Measurements from ENCODE around the gene BACH1.
"Not testable (repeated sequence)": the region's sequence is repeated elsewhere in the genome, so short reads cannot be mapped to it uniquely, and the experiment has no call there.

The BACH1 gene

DNA sequence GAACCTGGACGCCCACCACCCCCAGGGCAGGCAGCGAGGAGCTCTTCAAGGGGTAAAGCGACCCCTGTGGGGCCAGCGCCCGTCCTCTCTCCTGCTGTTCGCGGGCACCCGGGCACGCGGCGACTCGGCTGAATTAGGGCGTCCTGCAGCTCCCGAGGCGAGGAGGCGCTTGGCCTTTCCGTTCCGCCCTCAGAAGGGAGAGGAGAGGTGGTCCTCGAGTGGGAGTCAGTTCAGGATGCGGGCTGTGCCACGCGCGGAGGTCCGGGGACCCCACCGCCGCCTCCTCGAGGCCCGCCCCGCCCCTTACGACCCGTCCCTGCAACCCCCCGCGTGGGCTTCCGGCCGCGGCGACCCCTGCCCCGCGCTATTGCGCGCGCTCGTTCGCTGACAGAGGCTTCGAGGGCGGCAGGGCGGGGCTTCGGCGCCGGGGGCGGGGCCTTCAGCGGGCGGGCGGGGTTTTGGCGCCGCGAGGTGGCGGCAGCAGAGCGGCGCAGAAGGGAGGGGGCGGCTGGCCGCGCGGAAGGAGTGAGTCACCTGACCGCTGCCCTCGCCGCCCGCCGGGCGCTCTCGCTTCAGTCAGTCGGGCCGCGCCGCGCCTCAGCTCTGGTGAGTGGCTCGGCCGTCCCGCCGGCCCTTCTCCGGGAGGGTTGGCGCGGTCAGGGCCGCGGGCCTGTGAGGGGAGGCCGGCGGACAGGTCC lies at the start of gene BACH1:
Gene BACH1, plus strand, starts transcription at position 575 of the 698 bp plus-strand sequence. CDS start 22,359 bp downstream, outside the sequence.
- H3K4me3 ChIP-seq (ENCODE audit: low read length): peak within 1 kb of the TSS; percentile 93
- peak; percentile 93 for DNase-seq (ENCODE audit: low read depth)
- TF ChIP-seq, protein P1, sequence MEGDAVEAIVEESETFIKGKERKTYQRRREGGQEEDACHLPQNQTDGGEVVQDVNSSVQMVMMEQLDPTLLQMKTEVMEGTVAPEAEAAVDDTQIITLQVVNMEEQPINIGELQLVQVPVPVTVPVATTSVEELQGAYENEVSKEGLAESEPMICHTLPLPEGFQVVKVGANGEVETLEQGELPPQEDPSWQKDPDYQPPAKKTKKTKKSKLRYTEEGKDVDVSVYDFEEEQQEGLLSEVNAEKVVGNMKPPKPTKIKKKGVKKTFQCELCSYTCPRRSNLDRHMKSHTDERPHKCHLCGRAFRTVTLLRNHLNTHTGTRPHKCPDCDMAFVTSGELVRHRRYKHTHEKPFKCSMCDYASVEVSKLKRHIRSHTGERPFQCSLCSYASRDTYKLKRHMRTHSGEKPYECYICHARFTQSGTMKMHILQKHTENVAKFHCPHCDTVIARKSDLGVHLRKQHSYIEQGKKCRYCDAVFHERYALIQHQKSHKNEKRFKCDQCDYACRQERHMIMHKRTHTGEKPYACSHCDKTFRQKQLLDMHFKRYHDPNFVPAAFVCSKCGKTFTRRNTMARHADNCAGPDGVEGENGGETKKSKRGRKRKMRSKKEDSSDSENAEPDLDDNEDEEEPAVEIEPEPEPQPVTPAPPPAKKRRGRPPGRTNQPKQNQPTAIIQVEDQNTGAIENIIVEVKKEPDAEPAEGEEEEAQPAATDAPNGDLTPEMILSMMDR (IDR thresholded peaks at IDR 0.05; ENCODE audit: insufficient read depth, low read depth, low read length, missing control alignments): peak; percentile 28

DNA sequence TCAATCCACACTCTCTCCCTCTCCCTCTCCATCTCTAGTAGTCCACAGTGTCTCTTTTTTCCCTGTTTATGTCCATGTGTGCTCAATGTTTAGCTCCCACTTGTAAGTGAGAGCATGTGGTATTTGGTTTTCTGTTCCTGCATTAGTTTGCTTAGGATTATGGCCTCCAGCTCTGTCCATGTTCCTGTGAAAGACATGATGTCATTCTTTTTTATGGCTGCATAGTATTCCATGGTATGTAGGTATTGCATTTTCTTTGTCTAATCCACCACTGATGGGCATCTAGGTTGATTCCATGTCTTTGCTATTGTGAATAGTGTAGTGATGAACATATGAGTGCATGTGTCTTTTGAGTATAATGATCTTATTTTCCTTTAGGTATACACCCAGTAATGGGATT lies 49.4 kb upstream of the BACH1 start:
- H3K4me3 ChIP-seq (ENCODE audit: low read length); DNase-seq (ENCODE audit: low read depth): not testable (repeated sequence)

DNA sequence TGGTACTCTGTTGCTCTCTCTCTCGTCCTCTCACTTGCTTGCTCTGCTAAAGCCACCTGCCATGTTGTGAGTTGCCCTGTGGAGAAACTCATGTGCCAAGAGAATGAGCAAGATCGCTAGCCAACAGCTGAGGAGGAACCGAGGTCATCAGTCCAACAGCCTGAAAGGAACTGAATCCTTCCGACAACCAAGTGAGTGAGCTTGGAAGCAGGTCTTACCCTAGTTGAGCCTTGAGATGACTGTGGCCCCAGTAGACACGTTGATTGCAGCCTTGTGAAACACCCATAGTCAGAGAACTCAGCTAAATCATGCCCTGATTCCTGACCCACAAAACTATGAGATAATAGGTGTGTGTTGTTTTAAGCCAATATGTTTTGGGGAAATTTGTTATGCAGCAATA lies 48.1 kb upstream of the BACH1 start:
- DNase-seq (ENCODE audit: low read depth): no peak
- no peak overlapping the region for H3K4me3 ChIP-seq (ENCODE audit: low read length)
- TF ChIP-seq, protein P1 (IDR thresholded peaks at IDR 0.05; ENCODE audit: insufficient read depth, low read depth, low read length, missing control alignments): no peak

DNA sequence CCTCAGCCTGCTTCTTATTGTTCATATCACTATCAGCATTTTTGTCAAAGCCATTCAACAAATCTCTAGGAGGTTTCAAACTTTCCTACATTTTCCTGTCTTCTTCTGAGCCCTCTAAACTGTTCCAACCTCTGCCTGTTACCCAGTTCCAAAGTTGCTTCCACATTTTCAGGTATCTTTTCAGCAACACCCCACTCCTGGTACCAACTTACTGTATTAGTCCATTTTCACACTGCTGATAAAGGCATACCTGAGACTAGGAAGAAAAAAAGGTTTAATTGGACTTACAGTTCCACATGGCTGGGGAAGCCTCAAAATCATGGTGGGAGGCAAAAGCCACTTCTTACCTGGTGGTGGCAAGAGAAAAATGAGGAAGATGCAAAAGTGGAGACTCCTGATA lies 44.9 kb upstream of the BACH1 start:
- H3K4me3 ChIP-seq (ENCODE audit: low read length); DNase-seq (ENCODE audit: low read depth): not testable (repeated sequence)

DNA sequence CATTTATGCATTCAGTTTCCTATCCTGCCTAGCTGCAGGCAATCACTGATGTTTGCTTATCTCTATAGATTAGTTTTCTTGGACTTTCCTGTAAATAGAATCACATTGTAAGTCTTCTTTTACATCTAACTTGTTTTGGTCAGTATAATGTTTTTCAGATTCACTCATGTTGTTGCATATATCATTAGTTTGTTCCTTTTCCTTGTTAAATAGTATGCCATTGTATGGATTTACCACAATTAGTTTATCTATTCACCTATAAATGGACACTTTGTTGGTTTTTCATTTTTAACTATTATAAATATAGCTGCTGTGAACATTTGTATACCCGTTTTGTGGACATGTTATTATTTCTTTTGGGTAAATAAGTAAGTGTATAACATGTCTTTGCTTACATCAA lies 44.2 kb upstream of the BACH1 start:
- H3K4me3 ChIP-seq (ENCODE audit: low read length): no peak overlapping the region
- TF ChIP-seq, protein P1 (IDR thresholded peaks at IDR 0.05; ENCODE audit: insufficient read depth, low read depth, low read length, missing control alignments): no peak
- DNase-seq (ENCODE audit: low read depth): no peak

DNA sequence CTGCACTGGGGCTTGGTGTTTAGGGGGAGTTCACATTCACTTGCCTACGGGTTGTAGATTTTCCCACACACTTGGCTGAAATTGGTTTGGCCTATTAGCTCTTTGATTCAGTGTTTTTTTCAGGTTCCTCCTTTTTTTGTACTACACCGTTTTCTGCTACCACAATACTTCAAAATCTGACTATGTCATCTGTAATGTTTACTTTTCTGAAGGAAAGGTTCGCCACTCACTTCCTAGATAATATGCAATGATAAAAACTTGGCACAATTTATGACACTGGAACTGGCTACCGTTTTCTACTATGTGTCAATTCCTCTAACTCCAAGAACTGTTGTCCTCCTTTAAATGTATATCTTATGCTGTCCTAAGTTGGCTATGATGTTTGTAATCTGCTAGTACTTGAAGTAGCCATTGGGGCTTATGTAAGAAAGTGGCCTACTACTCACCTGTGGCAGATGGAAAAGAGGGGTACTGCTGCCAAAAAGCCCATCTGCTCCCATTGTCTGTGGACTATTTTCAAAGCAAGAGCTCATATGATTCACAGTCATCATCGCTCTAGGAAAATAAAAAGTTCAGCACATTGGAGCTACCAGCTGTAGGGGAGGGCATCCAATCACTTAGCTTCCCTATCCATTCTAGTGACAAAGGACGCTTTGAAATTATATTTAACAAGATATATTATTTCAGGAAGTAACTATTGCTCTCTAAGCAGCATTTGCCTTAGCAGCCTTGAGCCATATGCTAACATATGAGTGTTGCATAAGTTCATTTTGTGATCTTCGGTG lies 42.4 kb upstream of the BACH1 start:
- H3K4me3 ChIP-seq (ENCODE audit: low read length): no peak overlapping the region
- no peak for DNase-seq (ENCODE audit: low read depth)
- TF ChIP-seq, protein P1 (IDR thresholded peaks at IDR 0.05; ENCODE audit: insufficient read depth, low read depth, low read length, missing control alignments): no peak

DNA sequence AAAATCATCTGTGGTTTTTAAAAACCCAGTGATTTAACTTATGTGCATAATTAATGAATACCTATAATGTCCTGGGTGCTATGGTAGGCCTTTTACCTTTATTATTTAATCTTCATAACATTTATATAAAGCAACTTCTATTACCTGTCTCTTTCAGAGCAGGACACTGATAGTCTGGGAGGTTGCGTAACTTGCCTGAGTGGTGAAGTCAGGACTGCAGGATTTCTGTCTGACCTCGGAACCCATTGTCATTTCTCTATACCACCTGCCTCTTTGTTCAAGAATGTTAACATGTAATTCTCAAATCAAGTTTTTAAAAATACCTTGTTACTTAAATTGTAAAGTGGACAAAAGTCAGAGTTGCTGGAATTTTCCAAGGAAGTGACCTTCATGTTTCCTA lies 41.0 kb upstream of the BACH1 start:
- DNase-seq (ENCODE audit: low read depth): peak; percentile 78

More for the DNA sequence above, 41.0 kb upstream of the BACH1 start:
- TF ChIP-seq, protein P1 (IDR thresholded peaks at IDR 0.05; ENCODE audit: insufficient read depth, low read depth, low read length, missing control alignments): no peak
- no peak overlapping the region for H3K4me3 ChIP-seq (ENCODE audit: low read length)

All from epithelial cell of esophagus (primary cell).